H1 (cell line): ENCODE results near the gene TMEM174. TPM values are rescaled to one million over a fixed set of nuclear protein-coding genes. Genes with fewer than 3 reads are reported as not detected.

Experiments used
- CTCF ChIA-PET: fragments of 300-600 bp; sonication (Branson Sonifier 250); formaldehyde crosslinking; loops from one replicate; lab custom pipeline; 2021; ENCODE audit not compliant: partially characterized antibody; lab: Charles Lee
- POLR2A ChIA-PET: fragments of 300-600 bp; sonication (Branson Sonifier 250); formaldehyde crosslinking; loops from one replicate; lab custom pipeline; 2021; ENCODE audit warnings: inconsistent platforms; ENCODE audit not compliant: partially characterized antibody; lab: Charles Lee
- DNase-seq, 2 experiments: peaks; one replicate each; pipeline versions ENCODE4 v3.0.0 to v3.0.0-alpha.2; 2010 to 2022; ENCODE audit warnings: low spot score in 2 of 2, low read depth in 1 of 2, mixed read lengths in 1 of 2
- FAIRE-seq: peaks from 2 replicates; lab custom pipeline; 2011; peaks lifted over from hg19 to GRCh38; lab: Jason Lieb, UNC
- H2AFZ ChIP-seq: 2 replicates; pipeline ENCODE4 v1.8.1; 2012; ENCODE audit warnings: low read length, inconsistent platforms
- H2AK5ac ChIP-seq: 2 replicates; pipeline ENCODE4 v1.6.1; 2013; ENCODE audit warnings: low read depth, low read length
- H2BK120ac ChIP-seq: replicated peaks from 2 replicates; pipeline ENCODE3; 2013; ENCODE audit warnings: low read depth, low read length, inconsistent platforms
- H2BK12ac ChIP-seq: 2 replicates; pipeline ENCODE4 v1.6.1; 2013; ENCODE audit warnings: low read depth, low read length
- H2BK15ac ChIP-seq: 2 replicates; pipeline ENCODE4 v1.6.1; 2013; ENCODE audit warnings: low read length
- H2BK20ac ChIP-seq: 2 replicates; pipeline ENCODE4 v1.6.1; 2013; ENCODE audit warnings: low read length
- H2BK5ac ChIP-seq: 2 replicates; pipeline ENCODE4 v1.6.1; 2013; ENCODE audit warnings: low read depth, low read length
- H3K14ac ChIP-seq: 2 replicates; pipeline ENCODE4 v1.6.1; 2013; ENCODE audit warnings: inconsistent platforms; ENCODE audit not compliant: insufficient read length
- H3K18ac ChIP-seq: 2 replicates; pipeline ENCODE4 v1.6.1; 2013; ENCODE audit warnings: low read length; ENCODE audit errors: extremely low read depth
- H3K23ac ChIP-seq: 2 replicates; pipeline ENCODE4 v1.6.1; 2013; ENCODE audit warnings: inconsistent platforms; ENCODE audit not compliant: insufficient read length
- H3K23me2 ChIP-seq: 2 replicates; pipeline ENCODE4 v1.6.1; 2013; ENCODE audit warnings: low read depth, low read length
- H3K27ac ChIP-seq: 2 replicates; pipeline ENCODE4 v1.6.1; 2011; ENCODE audit warnings: low read depth, low read length, inconsistent platforms
- H3K27me3 ChIP-seq, 4 experiments: replicated peaks in 1 of 4; 1 replicate in 1 of 4; 2 replicates in 3 of 4; pipeline versions ENCODE4 v1.6.1 to v1.8.1; 2011 to 2013; ENCODE audit warnings: low read length in 3 of 4, mild to moderate bottlenecking in 3 of 4, inconsistent platforms in 2 of 4, mixed read lengths in 2 of 4, moderate library complexity in 1 of 4; ENCODE audit not compliant: control insufficient read depth in 3 of 4, insufficient read depth in 3 of 4; ENCODE audit errors: extremely low read depth in 1 of 4
- H3K36me3 ChIP-seq, 4 experiments: 2 replicates each; pipeline versions ENCODE4 v1.6.1 to v1.8.1; 2011 to 2013; ENCODE audit warnings: mild to moderate bottlenecking in 4 of 4, low read length in 3 of 4, moderate library complexity in 2 of 4, control low read depth in 1 of 4, inconsistent platforms in 1 of 4; ENCODE audit not compliant: insufficient read depth in 4 of 4, control insufficient read depth in 2 of 4
- H3K4ac ChIP-seq: replicated peaks from 2 replicates; pipeline ENCODE3; 2013; ENCODE audit warnings: low read length, low read depth, mixed read lengths, inconsistent platforms; ENCODE audit not compliant: insufficient read length
- H3K4me1 ChIP-seq, 4 experiments: replicated peaks in 1 of 4; 1 replicate in 1 of 4; 2 replicates in 3 of 4; pipeline versions ENCODE4 v1.6.1 to v1.8.1; 2011 to 2013; ENCODE audit warnings: low read length in 3 of 4, inconsistent platforms in 2 of 4, mixed read lengths in 1 of 4; ENCODE audit not compliant: insufficient read depth in 4 of 4, control insufficient read depth in 3 of 4
- H3K4me2 ChIP-seq, 2 experiments: 2 replicates each; pipeline versions ENCODE4 v1.6.1 to v1.8.1; 2011 to 2013; ENCODE audit warnings: low read depth in 2 of 2, low read length in 2 of 2, control low read depth in 1 of 2, inconsistent platforms in 1 of 2, mild to moderate bottlenecking in 1 of 2; ENCODE audit not compliant: insufficient read depth in 1 of 2
- H3K4me3 ChIP-seq, 4 experiments: fragments of 200-600, 300-600 bp in 1 of 4; sonication (generic), shearing (Covaris generic), sonication (Bioruptor Twin) in 1 of 4; 2 replicates each; pipeline versions ENCODE4 v1.5.1 to v1.8.1; 2011 to 2016; ENCODE audit warnings: low read length in 4 of 4, low read depth in 3 of 4, control low read depth in 2 of 4, inconsistent platforms in 2 of 4, mild to moderate bottlenecking in 2 of 4, mixed read lengths in 1 of 4, moderate library complexity in 1 of 4; ENCODE audit not compliant: insufficient read depth in 2 of 4; ENCODE audit errors: extremely low read depth in 1 of 4
- H3K56ac ChIP-seq: replicated peaks from 2 replicates; pipeline ENCODE3; 2013; ENCODE audit warnings: low read depth, mild to moderate bottlenecking, mixed read lengths, low read length, inconsistent platforms; ENCODE audit not compliant: insufficient read length
- H3K79me1 ChIP-seq: 2 replicates; pipeline ENCODE4 v1.6.1; 2013; ENCODE audit warnings: low read depth, low read length, control low read depth
- H3K79me2 ChIP-seq, 2 experiments: 2 replicates each; pipeline versions ENCODE4 v1.6.1 to v1.8.1; 2012 to 2013; ENCODE audit warnings: low read length in 2 of 2, mild to moderate bottlenecking in 2 of 2, inconsistent platforms in 1 of 2; ENCODE audit not compliant: insufficient read depth in 2 of 2, control insufficient read depth in 1 of 2
- H3K9ac ChIP-seq, 4 experiments: replicated peaks in 1 of 4; 1 replicate in 1 of 4; 2 replicates in 3 of 4; pipeline versions ENCODE4 v1.6.1 to v1.8.1; 2011 to 2013; ENCODE audit warnings: low read depth in 3 of 4, low read length in 3 of 4, control low read depth in 2 of 4, mild to moderate bottlenecking in 2 of 4, moderate library complexity in 2 of 4, inconsistent platforms in 1 of 4; ENCODE audit errors: extremely low read depth in 1 of 4
- H3K9me3 ChIP-seq, 2 experiments: 2 replicates each; pipeline versions ENCODE4 v1.6.1 to v1.8.1; 2012 to 2013; ENCODE audit warnings: mild to moderate bottlenecking in 2 of 2, moderate library complexity in 2 of 2, control low read depth in 1 of 2, inconsistent platforms in 1 of 2, low read depth in 1 of 2, low read length in 1 of 2, mixed read lengths in 1 of 2; ENCODE audit not compliant: insufficient read depth in 2 of 2
- H4K20me1 ChIP-seq, 2 experiments: replicated peaks in 1 of 2; 2 replicates each; pipeline versions ENCODE3 to v1.8.1; 2011 to 2013; ENCODE audit warnings: inconsistent platforms in 2 of 2, low read length in 2 of 2, mild to moderate bottlenecking in 1 of 2; ENCODE audit not compliant: insufficient read depth in 2 of 2, control insufficient read depth in 1 of 2
- H4K5ac ChIP-seq: 2 replicates; pipeline ENCODE4 v1.6.1; 2013; ENCODE audit warnings: low read length, low read depth, mixed read lengths, inconsistent platforms; ENCODE audit not compliant: insufficient read length
- H4K8ac ChIP-seq: 2 replicates; pipeline ENCODE4 v1.8.0; 2013; ENCODE audit warnings: mild to moderate bottlenecking, moderate library complexity, low read length, inconsistent platforms; ENCODE audit not compliant: insufficient read depth; ENCODE audit errors: extremely low read depth
- H4K91ac ChIP-seq: replicated peaks from 2 replicates; pipeline ENCODE3; 2013; ENCODE audit warnings: low read length, mixed read lengths, inconsistent platforms; ENCODE audit not compliant: insufficient read length
- BCL11A ChIP-seq, 2 experiments: IDR thresholded peaks; one replicate each; pipeline ENCODE4 v1.6.1; 2011; ENCODE audit warnings: low read depth in 2 of 2, low read length in 2 of 2, mild to moderate bottlenecking in 2 of 2
- NANOG ChIP-seq: IDR thresholded peaks from 2 replicates; pipeline ENCODE4 v1.6.1; 2011; ENCODE audit warnings: low read length, low read depth, mild to moderate bottlenecking, inconsistent platforms; ENCODE audit not compliant: insufficient read depth, poor library complexity, severe bottlenecking
- RAD21 ChIP-seq, 2 experiments: IDR thresholded peaks in 1 of 2; conservative IDR thresholded peaks in 1 of 2; 2 replicates each; pipeline ENCODE4 v1.6.1; 2011; ENCODE audit warnings: low read depth in 2 of 2, low read length in 2 of 2, improper control_type of control experiment in 1 of 2, inconsistent platforms in 1 of 2, mild to moderate bottlenecking in 1 of 2, moderate library complexity in 1 of 2
- SP2 ChIP-seq: IDR thresholded peaks from 2 replicates; pipeline ENCODE4 v1.6.1; 2012; ENCODE audit warnings: mild to moderate bottlenecking, low read length, inconsistent platforms
- WGBS, 2 experiments: shearing (Covaris generic) in 1 of 2; methylation state at CpG; one replicate each; pipeline versions ENCODE4 v1.1.6 to v1.1.7; 2013 to 2015; ENCODE audit warnings: low lambda C conversion rate in 2 of 2, mixed read lengths in 2 of 2, inconsistent platforms in 1 of 2, low coverage in 1 of 2, missing lambda C conversion rate in 1 of 2; ENCODE audit not compliant: insufficient replicate concordance in 2 of 2, insufficient coverage in 1 of 2, insufficient read length in 1 of 2; ENCODE audit errors: extremely low coverage in 1 of 2, missing lambda C conversion rate in 1 of 2; 5-methylcytosine and 5-hydroxymethylcytosine counted together
- polyA plus RNA-seq, 7 experiments: library from polyadenylated mRNA; depleted of rRNA in 3 of 7; stranded (reverse) in 5 of 7; unstranded in 2 of 7; fragments of >200 nt in 5 of 7; fragments of 200-250 nt in 2 of 7; gene quantifications; 1 replicate in 5 of 7; 2 replicates in 1 of 7; 4 replicates in 1 of 7; pipeline versions ENCODE4 v1.2.1 to v1.2.3, GENCODE V29; 2011 to 2013; ENCODE audit warnings: missing spikeins in 2 of 7, mixed read lengths in 2 of 7
- total RNA-seq: library from RNA; stranded (reverse); fragmentation: NEBNext Ultra II Directional; extraction: Animal tissue kit (Norgen Biotek cat#: 25700); gene quantifications from 2 replicates; pipeline ENCODE4 v1.2.1, GENCODE V29; 2021

TMEM174 gene
- total and polyA plus RNA-seq, 2 of the 8 experiments (the other 6 are each of a cell fraction or from before 2014, with no cell fraction given), result not detected

GRCh38 chr5:73179730-73180129 lies 6.7 kb downstream of the TMEM174 start:
- Histone ChIP-seq H3K4me3 (no peak overlapping the region), H2BK12ac (no peak overlapping the region), H2AFZ (no peak overlapping the region), H3K23me2 (no peaks in the 10 kb centered on the region), H3K27ac (no peak overlapping the region), H2BK20ac (no peak overlapping the region), H3K9ac (no peak overlapping the region), H3K79me1 (no peaks in the 10 kb centered on the region), H2BK120ac (no peak overlapping the region), H3K36me3 (no peaks in the 10 kb centered on the region), H3K4ac (no peak overlapping the region), H3K18ac (no peak overlapping the region), H3K14ac (no peak overlapping the region), H4K5ac (no peak overlapping the region), H3K23ac (no peak overlapping the region), H4K8ac (no peak overlapping the region), H4K20me1 (no peaks in the 10 kb centered on the region), H4K91ac (no peak overlapping the region), H3K4me1 (peaks cover 0 to 3% (median 0%) of the 10 kb centered on the region in 4 experiments; a peak in 1 of 7 replicates), H3K9me3 (peaks cover 0 to 2% of the 10 kb centered on the region in 2 experiments; a peak in 1 of 4 replicates), H2BK5ac (no peak overlapping the region), H3K56ac (no peak overlapping the region), H3K79me2 (no peaks in the 10 kb centered on the region), H3K4me2 (no peak overlapping the region), H3K27me3 (no peaks in the 10 kb centered on the region), H2BK15ac (no peak overlapping the region), H2AK5ac (no peak overlapping the region)
- no peak for DNase-seq
- FAIRE-seq, result no peak
- ChIA-PET POLR2A (interaction anchor here (1.4 kb wide), 1 partner anchor 10 kb away, joined by 3 read pairs; no protein-coding TSS in a partner anchor), CTCF (interaction anchor here (1.1 to 2.9 kb wide), 5 partner anchors 9 to 96 kb away, joined by 3 to 14 read pairs (median 5); no protein-coding TSS in a partner anchor)
- WGBS, 2 experiments, result 91% methylated on average over 3 of the region's 3 CpGs; no CpG with 5 or more reads in 1 of the 2 experiments
- TF ChIP-seq BCL11A (IDR thresholded peaks at IDR 0.05; ENCODE audit: low read depth in 2 of 2, low read length in 2 of 2) (no peak), SP2 (no peak), RAD21 (IDR thresholded peaks at IDR 0.05 in 1 of 2, conservative IDR thresholded peaks at IDR 0.05 in 1 of 2; ENCODE audit: low read depth in 2 of 2, low read length in 2 of 2) (no peak), NANOG (no peak)
